Suprapubic skin (tissue), 4 donors: ENCODE data around the gene STX4. TPM values are rescaled to one million over a fixed set of nuclear protein-coding genes. Genes with fewer than 3 reads are reported as not detected.

Experiments
- DNase-seq, 2 donors: peaks; one replicate each; pipeline ENCODE4 v3.0.0-alpha.2; 2019; ENCODE audit warnings: low spot score in 2 of 2
- H3K27ac ChIP-seq: fragments of 200-600 bp; sonication (generic); one replicate; pipeline ENCODE4 v1.5.1; 2019
- H3K27me3 ChIP-seq: fragments of 200-600 bp; sonication (generic); one replicate; pipeline ENCODE4 v1.5.1; 2019
- H3K36me3 ChIP-seq: fragments of 200-600 bp; sonication (generic); one replicate; pipeline ENCODE4 v1.5.1; 2019
- H3K4me1 ChIP-seq: fragments of 200-600 bp; sonication (generic); one replicate; pipeline ENCODE4 v1.5.1; 2019
- H3K4me3 ChIP-seq: fragments of 200-600 bp; sonication (generic); one replicate; pipeline ENCODE4 v1.5.1; 2019; ENCODE audit warnings: mild to moderate bottlenecking
- H3K9me3 ChIP-seq: fragments of 200-600 bp; sonication (generic); one replicate; pipeline ENCODE4 v1.5.1; 2019
- CTCF ChIP-seq, 2 donors: fragments of 200-600 bp in 1 of 2; fragments of 450-650 bp in 1 of 2; sonication (generic) in 1 of 2; IDR thresholded peaks; one replicate each; pipeline ENCODE4 v1.5.1; 2016 to 2019; ENCODE audit warnings: antibody characterized with exemption in 2 of 2, mild to moderate bottlenecking in 1 of 2, moderate library complexity in 1 of 2
- EP300 ChIP-seq: sonication (generic); formaldehyde crosslinking; IDR thresholded peaks from one replicate; pipeline ENCODE4 v1.6.1; 2017; ENCODE audit warnings: antibody characterized with exemption
- POLR2A ChIP-seq, 2 donors: fragments of 450-650 bp; IDR thresholded peaks; one replicate each; pipeline ENCODE4 v1.6.1; 2017; ENCODE audit warnings: antibody characterized with exemption in 2 of 2, mild to moderate bottlenecking in 2 of 2, moderate library complexity in 2 of 2
- POLR2AphosphoS5 ChIP-seq, 3 donors: sonication (generic); formaldehyde crosslinking; IDR thresholded peaks; one replicate each; pipeline ENCODE4 v1.6.1; 2017; ENCODE audit warnings: antibody characterized with exemption in 3 of 3
- whole genome bisulfite sequencing: methylation state at CpG from one replicate; pipeline ENCODE4 v1.1.5; 2018; 5-methylcytosine and 5-hydroxymethylcytosine counted together
- total RNA-seq, 4 donors: library from RNA; depleted of rRNA; stranded (reverse); fragments of >200 nt; gene quantifications; one replicate each; pipeline ENCODE4 v1.1.0, GENCODE V29; 2016

The STX4 gene
- total RNA-seq, 4 donors from 2014 or later: 32.5 to 118 (median 47.8) TPM

GRCh38 chr16:31043352-31043751, 10.0 kb downstream of the STX4 start:
- Histone ChIP-seq H3K9me3 (no peaks in the 10 kb centered on the region), H3K4me1 (no peaks in the 10 kb centered on the region), H3K36me3 (peaks cover 44% of the 10 kb centered on the region), H3K27me3 (no peaks in the 10 kb centered on the region), H3K4me3 (no peak overlapping the region), H3K27ac (no peak overlapping the region)
- TF ChIP-seq CTCF (IDR thresholded peaks at IDR 0.05) (no peak), POLR2AphosphoS5 (IDR thresholded peaks at IDR 0.05) (no peak), POLR2A (IDR thresholded peaks at IDR 0.05) (no peak), EP300 (no peak)
- DNase-seq: no peak
- WGBS: 100% methylated on average over 1 of the region's 1 CpG

GRCh38 chr16:31043898-31044481, 10.6 kb downstream of the STX4 start:
- Histone ChIP-seq H3K36me3 (peaks cover 38% of the 10 kb centered on the region), H3K9me3 (no peaks in the 10 kb centered on the region), H3K27ac (no peak overlapping the region), H3K4me3 (no peak overlapping the region), H3K27me3 (no peaks in the 10 kb centered on the region), H3K4me1 (no peaks in the 10 kb centered on the region)
- WGBS: 86% methylated on average over 4 of the region's 4 CpGs
- TF ChIP-seq POLR2AphosphoS5 (IDR thresholded peaks at IDR 0.05) (no peak), CTCF (IDR thresholded peaks at IDR 0.05) (no peak), EP300 (no peak), POLR2A (IDR thresholded peaks at IDR 0.05) (no peak)
- DNase-seq: no peak

GRCh38 chr16:31050280-31051030, 17.1 kb downstream of the STX4 start:
- Histone ChIP-seq H3K27me3 (no peaks in the 10 kb centered on the region), H3K27ac (no peak overlapping the region), H3K4me3 (no peak overlapping the region), H3K36me3 (no peaks in the 10 kb centered on the region), H3K4me1 (peaks cover 11% of the 10 kb centered on the region), H3K9me3 (no peaks in the 10 kb centered on the region)
- no peak for DNase-seq
- 67% methylated on average over 10 of the region's 10 CpGs for WGBS
- TF ChIP-seq POLR2AphosphoS5 (IDR thresholded peaks at IDR 0.05) (no peak), EP300 (no peak), CTCF (IDR thresholded peaks at IDR 0.05) (no peak), POLR2A (IDR thresholded peaks at IDR 0.05) (no peak)

- Histone ChIP-seq H3K4me3 (no peak overlapping the region), H3K27ac (peak overlapping the region; percentile 45), H3K9me3 (no peaks in the 10 kb centered on the region), H3K36me3 (no peaks in the 10 kb centered on the region), H3K4me1 (peaks cover 11% of the 10 kb centered on the region), H3K27me3 (no peaks in the 10 kb centered on the region)
- 34% methylated on average over 2 of the region's 2 CpGs for WGBS
- TF ChIP-seq POLR2AphosphoS5 (IDR thresholded peaks at IDR 0.05): no peak
- no peak for TF ChIP-seq CTCF (IDR thresholded peaks at IDR 0.05)
- no peak for TF ChIP-seq POLR2A (IDR thresholded peaks at IDR 0.05)
- TF ChIP-seq EP300: no peak
- DNase-seq: no peak
Observed at GRCh38 chr16:31052114-31052513, 18.8 kb downstream of the STX4 start.

- H3K27me3 ChIP-seq: no peaks in the 10 kb centered on the region
- H3K27ac ChIP-seq: no peak overlapping the region
- WGBS: 92% methylated on average over 4 of the region's 4 CpGs
- H3K9me3 ChIP-seq: no peaks in the 10 kb centered on the region
- TF ChIP-seq POLR2A (IDR thresholded peaks at IDR 0.05): no peak
- no peak for TF ChIP-seq CTCF (IDR thresholded peaks at IDR 0.05)
- no peak for TF ChIP-seq EP300
- TF ChIP-seq POLR2AphosphoS5 (IDR thresholded peaks at IDR 0.05): no peak
- peaks cover 11% of the 10 kb centered on the region for H3K4me1 ChIP-seq
- H3K36me3 ChIP-seq: peaks cover 8% of the 10 kb centered on the region
- DNase-seq: no peak
- H3K4me3 ChIP-seq: no peak overlapping the region
Observed at GRCh38 chr16:31055613-31056012, 22.3 kb downstream of the STX4 start.
